H9 (cell line): Measurements from ENCODE around the gene RESP18. TPM values are rescaled to one million over a fixed set of nuclear protein-coding genes. Genes with fewer than 3 reads are reported as not detected.

Experiments used
- DNase-seq: peaks from one replicate; pipeline ENCODE4 v3.0.0-alpha.2; 2017
- H2AFZ ChIP-seq: one replicate; pipeline ENCODE4 v1.6.1; 2013; ENCODE audit warnings: mild to moderate bottlenecking, low read length, control low read depth, moderate library complexity
- H2AK5ac ChIP-seq: 2 replicates; pipeline ENCODE4 v1.6.1; 2013; ENCODE audit warnings: low read length, control low read depth, mixed read lengths; ENCODE audit not compliant: insufficient read length
- H2BK120ac ChIP-seq: one replicate; pipeline ENCODE4 v1.6.1; 2013; ENCODE audit warnings: low read depth, mild to moderate bottlenecking, low read length, control low read depth, inconsistent platforms; ENCODE audit not compliant: poor library complexity, severe bottlenecking
- H2BK12ac ChIP-seq: 2 replicates; pipeline ENCODE4 v1.6.1; 2013; ENCODE audit warnings: low read length, control low read depth, mixed read lengths, low read depth; ENCODE audit not compliant: insufficient read length
- H2BK15ac ChIP-seq: 2 replicates; pipeline ENCODE4 v1.6.1; 2013; ENCODE audit warnings: low read depth, low read length, control low read depth
- H2BK20ac ChIP-seq: one replicate; pipeline ENCODE4 v1.6.1; 2013; ENCODE audit warnings: low read depth, mild to moderate bottlenecking, low read length, control low read depth, inconsistent platforms; ENCODE audit not compliant: poor library complexity, severe bottlenecking
- H2BK5ac ChIP-seq: 2 replicates; pipeline ENCODE4 v1.6.1; 2013; ENCODE audit warnings: low read length, control low read depth, mixed read lengths; ENCODE audit not compliant: insufficient read length
- H3K14ac ChIP-seq: 2 replicates; pipeline ENCODE4 v1.6.1; 2013; ENCODE audit warnings: low read length, control low read depth; ENCODE audit not compliant: insufficient read depth
- H3K18ac ChIP-seq: 2 replicates; pipeline ENCODE4 v1.6.1; 2013; ENCODE audit warnings: low read depth, mild to moderate bottlenecking, mixed read lengths, low read length, control low read depth; ENCODE audit not compliant: insufficient read length
- H3K23ac ChIP-seq: 2 replicates; pipeline ENCODE4 v1.6.1; 2013; ENCODE audit warnings: low read length, control low read depth, mixed read lengths, low read depth; ENCODE audit not compliant: insufficient read length
- H3K23me2 ChIP-seq: 2 replicates; pipeline ENCODE4 v1.6.1; 2013; ENCODE audit warnings: low read depth, mild to moderate bottlenecking, mixed read lengths, low read length, control low read depth; ENCODE audit not compliant: insufficient read length, poor library complexity, severe bottlenecking
- H3K27ac ChIP-seq: 2 replicates; pipeline ENCODE4 v1.5.1; 2013; ENCODE audit warnings: low read length, control low read depth, mixed read lengths, low read depth; ENCODE audit not compliant: insufficient read length
- H3K27me3 ChIP-seq: 2 replicates; pipeline ENCODE4 v1.6.1; 2013; ENCODE audit warnings: low read length, control low read depth, inconsistent platforms; ENCODE audit not compliant: insufficient read depth
- H3K4ac ChIP-seq: 2 replicates; pipeline ENCODE4 v1.6.1; 2013; ENCODE audit warnings: low read depth, mild to moderate bottlenecking, control low read depth, inconsistent platforms, low read length, moderate library complexity
- H3K4me1 ChIP-seq: 2 replicates; pipeline ENCODE4 v1.6.1; 2013; ENCODE audit warnings: low read length, control low read depth, inconsistent platforms; ENCODE audit not compliant: insufficient read depth
- H3K4me2 ChIP-seq: 2 replicates; pipeline ENCODE4 v1.6.1; 2013; ENCODE audit warnings: low read length, control low read depth, mixed read lengths; ENCODE audit not compliant: insufficient read length, insufficient read depth
- H3K56ac ChIP-seq: 2 replicates; pipeline ENCODE4 v1.6.1; 2013; ENCODE audit warnings: low read depth, mild to moderate bottlenecking, mixed read lengths, low read length, control low read depth; ENCODE audit not compliant: insufficient read length
- H3K79me1 ChIP-seq: 2 replicates; pipeline ENCODE4 v1.6.1; 2013; ENCODE audit warnings: low read depth, mild to moderate bottlenecking, moderate library complexity, low read length, control low read depth, inconsistent platforms; ENCODE audit not compliant: insufficient read depth, poor library complexity, severe bottlenecking
- H3K79me2 ChIP-seq: 2 replicates; pipeline ENCODE4 v1.6.1; 2013; ENCODE audit warnings: low read length, control low read depth, inconsistent platforms; ENCODE audit not compliant: insufficient read depth
- H3K9ac ChIP-seq: 2 replicates; pipeline ENCODE4 v1.6.1; 2013; ENCODE audit warnings: low read length, control low read depth, mixed read lengths; ENCODE audit not compliant: insufficient read length; ENCODE audit errors: extremely low read depth
- H3K9me3 ChIP-seq: one replicate; pipeline ENCODE4 v1.6.1; 2013; ENCODE audit warnings: low read depth, low read length, inconsistent platforms; ENCODE audit not compliant: control insufficient read depth
- H3T11ph ChIP-seq: one replicate; pipeline ENCODE4 v1.6.1; 2013; ENCODE audit warnings: mild to moderate bottlenecking, low read length, control low read depth, inconsistent platforms
- H4K20me1 ChIP-seq: one replicate; pipeline ENCODE4 v1.6.1; 2013; ENCODE audit not compliant: control insufficient read depth, insufficient read length, insufficient read depth
- H4K5ac ChIP-seq: 2 replicates; pipeline ENCODE4 v1.6.1; 2013; ENCODE audit warnings: low read depth, mild to moderate bottlenecking, mixed read lengths, low read length, control low read depth; ENCODE audit not compliant: insufficient read length
- H4K8ac ChIP-seq: replicated peaks from 2 replicates; pipeline ENCODE4 v1.6.1; 2013; ENCODE audit warnings: low read length, control low read depth, mixed read lengths, low read depth; ENCODE audit not compliant: insufficient read length
- H4K91ac ChIP-seq: 2 replicates; pipeline ENCODE4 v1.6.1; 2013; ENCODE audit warnings: low read depth, mild to moderate bottlenecking, moderate library complexity, mixed read lengths, low read length, control low read depth; ENCODE audit not compliant: insufficient read length
- H3K27ac Mint-ChIP-seq, 3 experiments: 2 replicates in 2 of 3; 3 replicates in 1 of 3; pipeline ENCODE4 v1.8.0; 2020 to 2021; ENCODE audit warnings: mixed read lengths in 3 of 3, mild to moderate bottlenecking in 1 of 3, moderate library complexity in 1 of 3
- H3K27me3 Mint-ChIP-seq: 2 replicates; pipeline ENCODE4 v1.8.0; 2021; ENCODE audit warnings: low read depth, mild to moderate bottlenecking, moderate library complexity, mixed read lengths
- H3K36me3 Mint-ChIP-seq, 3 experiments: 2 replicates in 2 of 3; 3 replicates in 1 of 3; pipeline ENCODE4 v1.8.0; 2020 to 2021; ENCODE audit warnings: low read depth in 3 of 3, mixed read lengths in 3 of 3; ENCODE audit not compliant: insufficient read depth in 1 of 3
- H3K4me1 Mint-ChIP-seq, 2 experiments: 2 replicates each; pipeline ENCODE4 v1.8.0; 2020; ENCODE audit warnings: mixed read lengths in 2 of 2
- H3K4me3 Mint-ChIP-seq, 2 experiments: 2 replicates in 1 of 2; 3 replicates in 1 of 2; pipeline ENCODE4 v1.8.0; 2020 to 2021; ENCODE audit warnings: mild to moderate bottlenecking in 2 of 2, mixed read lengths in 2 of 2, moderate library complexity in 1 of 2
- H3K9me3 Mint-ChIP-seq, 2 experiments: 2 replicates in 1 of 2; 3 replicates in 1 of 2; pipeline ENCODE4 v1.8.0; 2020; ENCODE audit warnings: mild to moderate bottlenecking in 2 of 2, mixed read lengths in 2 of 2, moderate library complexity in 1 of 2
- WGBS: extraction: QIAGEN DNeasy Blood & Tissue Kit; methylation state at CpG from one replicate; pipeline ENCODE4 v1.1.7; 2013; ENCODE audit warnings: missing lambda C conversion rate, low lambda C conversion rate, mixed read lengths; ENCODE audit not compliant: insufficient read length; ENCODE audit errors: extremely low coverage; 5-methylcytosine and 5-hydroxymethylcytosine counted together
- total RNA-seq: library from RNA; stranded (reverse); gene quantifications from 2 replicates; pipeline ENCODE4 v1.2.1, GENCODE V29; 2021
- TF ChIP-seq, protein P1 (sequence below): fragments of 200-600 bp; sonication (generic); conservative IDR thresholded peaks from 3 replicates; pipeline ENCODE4 v1.8.0; 2021; ENCODE audit warnings: antibody characterized with exemption, mild to moderate bottlenecking

The RESP18 gene
- total RNA-seq, 1 experiment from 2014 or later = not detected

DNA sequence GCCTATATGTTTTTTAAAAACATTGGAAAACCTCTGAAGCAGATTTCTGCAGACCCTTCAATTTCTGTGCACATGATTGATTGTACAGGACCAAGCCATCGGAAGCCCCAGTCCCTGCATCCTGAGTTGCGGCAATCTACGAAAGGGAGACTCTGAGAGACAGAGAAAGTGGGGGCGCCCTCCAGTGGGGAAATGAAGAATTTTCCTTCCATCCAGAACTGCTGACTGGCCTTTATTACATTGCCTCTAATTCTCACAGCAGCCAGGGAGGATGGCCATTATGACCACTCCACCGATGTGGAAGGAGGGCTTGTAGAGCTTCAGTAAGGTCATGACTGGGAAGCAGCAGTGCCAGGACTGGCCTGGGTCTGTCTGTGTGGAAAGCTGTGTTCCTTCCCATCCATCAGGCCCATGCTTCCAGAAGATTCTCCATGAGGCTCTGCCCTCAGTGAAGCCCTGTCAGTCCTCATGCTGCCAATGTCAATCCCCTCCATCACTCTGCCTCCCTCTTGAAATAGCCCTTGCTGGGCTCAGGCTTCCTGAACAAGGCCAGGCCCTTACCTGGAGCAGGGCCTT is 20.0 kb upstream of the RESP18 start:
- H3K4ac ChIP-seq = no peak overlapping the region
- Mint-ChIP-seq H3K36me3 (no peaks in the 10 kb centered on the region), H3K4me1 (peaks cover 0 to 14% of the 10 kb centered on the region in 2 experiments; a peak in 3 of 4 replicates), H3K27me3 (peaks cover 74% of the 10 kb centered on the region), H3K27ac (no peak overlapping the region; a peak in 1 of 7 replicates), H3K4me3 (no peak overlapping the region), H3K9me3 (no peaks in the 10 kb centered on the region)
- H4K91ac ChIP-seq = no peak overlapping the region
- no peak overlapping the region for H2AK5ac ChIP-seq
- no peak overlapping the region for H4K5ac ChIP-seq
- H2BK12ac ChIP-seq = no peak overlapping the region
- no peak overlapping the region for H2BK120ac ChIP-seq
- TF ChIP-seq, protein P1, sequence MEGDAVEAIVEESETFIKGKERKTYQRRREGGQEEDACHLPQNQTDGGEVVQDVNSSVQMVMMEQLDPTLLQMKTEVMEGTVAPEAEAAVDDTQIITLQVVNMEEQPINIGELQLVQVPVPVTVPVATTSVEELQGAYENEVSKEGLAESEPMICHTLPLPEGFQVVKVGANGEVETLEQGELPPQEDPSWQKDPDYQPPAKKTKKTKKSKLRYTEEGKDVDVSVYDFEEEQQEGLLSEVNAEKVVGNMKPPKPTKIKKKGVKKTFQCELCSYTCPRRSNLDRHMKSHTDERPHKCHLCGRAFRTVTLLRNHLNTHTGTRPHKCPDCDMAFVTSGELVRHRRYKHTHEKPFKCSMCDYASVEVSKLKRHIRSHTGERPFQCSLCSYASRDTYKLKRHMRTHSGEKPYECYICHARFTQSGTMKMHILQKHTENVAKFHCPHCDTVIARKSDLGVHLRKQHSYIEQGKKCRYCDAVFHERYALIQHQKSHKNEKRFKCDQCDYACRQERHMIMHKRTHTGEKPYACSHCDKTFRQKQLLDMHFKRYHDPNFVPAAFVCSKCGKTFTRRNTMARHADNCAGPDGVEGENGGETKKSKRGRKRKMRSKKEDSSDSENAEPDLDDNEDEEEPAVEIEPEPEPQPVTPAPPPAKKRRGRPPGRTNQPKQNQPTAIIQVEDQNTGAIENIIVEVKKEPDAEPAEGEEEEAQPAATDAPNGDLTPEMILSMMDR = peak; percentile 83
- H3K18ac ChIP-seq = no peak overlapping the region
- H3K79me1 ChIP-seq = no peaks in the 10 kb centered on the region
- H3K4me2 ChIP-seq = no peak overlapping the region
- H2BK20ac ChIP-seq = no peak overlapping the region
- peaks cover 4% of the 10 kb centered on the region; the same call in 1 of the 2 replicates for H3K27me3 ChIP-seq
- no peak overlapping the region for H2AFZ ChIP-seq
- H3K14ac ChIP-seq = no peak overlapping the region
- H2BK5ac ChIP-seq = no peak overlapping the region
- no peak overlapping the region for H3T11ph ChIP-seq
- no peaks in the 10 kb centered on the region for H4K20me1 ChIP-seq
- WGBS = no CpG with 5 or more reads among the region's 5 CpGs
- no peak overlapping the region for H3K27ac ChIP-seq
- H3K23me2 ChIP-seq = no peaks in the 10 kb centered on the region
- no peak overlapping the region for H3K23ac ChIP-seq
- no peak overlapping the region for H3K9ac ChIP-seq
- no peaks in the 10 kb centered on the region for H3K4me1 ChIP-seq
- H3K9me3 ChIP-seq = no peaks in the 10 kb centered on the region
- H3K79me2 ChIP-seq = no peaks in the 10 kb centered on the region
- H3K56ac ChIP-seq = no peak overlapping the region
- DNase-seq = peak; percentile 76
- H4K8ac ChIP-seq = no peak overlapping the region
- H2BK15ac ChIP-seq = no peak overlapping the region
